HepG2 (cell line): ENCODE data around the gene TRERF1. TPM values are rescaled to one million over a fixed set of nuclear protein-coding genes. Genes with fewer than 3 reads are reported as not detected.

Experiments used
- ATAC-seq: fragments of 200-7000 bp; cut with Tn5 transposase; 3 replicates; pipeline ENCODE4 v1.9.1; 2020; ENCODE audit warnings: mild to moderate bottlenecking, moderate library complexity
- BruUV-seq: library from RNA; stranded (reverse); fragments of 400-500 nt; replicated peaks from 2 replicates; lab custom pipeline; 2021; lab: Mats Ljungman, UMichigan
- CTCF ChIA-PET: fragments of 300-600 bp; formaldehyde crosslinking; extraction: SDS; loops from one replicate; lab custom pipeline; 2021; ENCODE audit warnings: low total read pairs, inconsistent platforms, low intra/inter-chr PET ratio; lab: Yijun Ruan, JAX
- POLR2A ChIA-PET: fragments of 350-600 bp; sonication (Branson Sonifier 250); formaldehyde crosslinking; loops from one replicate; lab custom pipeline; 2020; ENCODE audit warnings: antibody characterized with exemption, inconsistent platforms; lab: Yijun Ruan, JAX
- DNase-seq: peaks from one replicate; pipeline ENCODE4 v3.0.0-alpha.2; 2015; ENCODE audit warnings: low spot score
- FAIRE-seq: peaks from 3 replicates; lab custom pipeline; 2011; peaks lifted over from hg19 to GRCh38; lab: Jason Lieb, UNC
- H2AFZ ChIP-seq: one replicate; pipeline ENCODE4 v1.6.1; 2011; ENCODE audit warnings: low read length, inconsistent platforms
- H3K27ac ChIP-seq: fragments of 300-600 bp; 3 replicates; pipeline ENCODE4 v1.8.0; 2011; ENCODE audit warnings: mixed run types, mild to moderate bottlenecking, mixed read lengths, low read length, inconsistent platforms; ENCODE audit not compliant: insufficient read depth; ENCODE audit errors: extremely low read length
- H3K27me3 ChIP-seq, 2 experiments: fragments of 200-600 bp in 1 of 2; 2 replicates in 1 of 2; 3 replicates in 1 of 2; pipeline versions ENCODE4 v1.6.0 to v1.8.0; 2011; ENCODE audit warnings: low read length in 2 of 2, mild to moderate bottlenecking in 2 of 2, moderate library complexity in 2 of 2, inconsistent platforms in 1 of 2; ENCODE audit not compliant: insufficient read depth in 2 of 2, control insufficient read depth in 1 of 2
- H3K36me3 ChIP-seq, 2 experiments: fragments of 200-600 bp in 1 of 2; replicated peaks in 1 of 2; 2 replicates in 1 of 2; 3 replicates in 1 of 2; pipeline versions ENCODE4 v1.5.1 to v1.8.0; 2011; ENCODE audit warnings: low read length in 2 of 2, inconsistent platforms in 1 of 2; ENCODE audit not compliant: insufficient read depth in 2 of 2, control insufficient read depth in 1 of 2
- H3K4me1 ChIP-seq: 2 replicates; pipeline ENCODE4 v1.5.1; 2012; ENCODE audit warnings: low read length, inconsistent platforms; ENCODE audit not compliant: insufficient read depth
- H3K4me2 ChIP-seq: 2 replicates; pipeline ENCODE4 v1.6.0; 2011; ENCODE audit warnings: low read depth, low read length, inconsistent platforms
- H3K4me3 ChIP-seq, 3 experiments: fragments of 200-600 bp in 1 of 3; sonication (generic), shearing (Covaris generic) in 1 of 3; replicated peaks in 1 of 3; 2 replicates each; pipeline ENCODE4 v1.5.1; 2011 to 2016; ENCODE audit warnings: low read length in 3 of 3, inconsistent platforms in 2 of 3, low read depth in 2 of 3, mild to moderate bottlenecking in 2 of 3, control low read depth in 1 of 3, mixed read lengths in 1 of 3; ENCODE audit not compliant: insufficient read depth in 1 of 3
- H3K79me2 ChIP-seq: one replicate; pipeline ENCODE4 v1.6.1; 2011; ENCODE audit warnings: low read length, inconsistent platforms; ENCODE audit not compliant: insufficient read depth
- H3K9ac ChIP-seq: 2 replicates; pipeline ENCODE4 v1.6.0; 2011; ENCODE audit warnings: mild to moderate bottlenecking, low read depth, low read length, inconsistent platforms; ENCODE audit not compliant: insufficient read depth
- H3K9me3 ChIP-seq: 2 replicates; pipeline ENCODE4 v1.5.1; 2012; ENCODE audit warnings: mild to moderate bottlenecking, low read length
- H4K20me1 ChIP-seq: 2 replicates; pipeline ENCODE4 v1.6.0; 2011; ENCODE audit warnings: inconsistent platforms, mild to moderate bottlenecking, low read length, moderate library complexity; ENCODE audit not compliant: insufficient read depth
- NR2F1 ChIP-seq, 2 experiments: fragments of 450-650 bp in 1 of 2; formaldehyde crosslinking in 1 of 2; IDR thresholded peaks; 2 replicates each; pipeline versions ENCODE4 v1.5.0 to v1.6.1; 2016 to 2020; ENCODE audit warnings: mild to moderate bottlenecking in 1 of 2, missing compliant biosample characterization in 1 of 2, missing genetic modification reagents in 1 of 2, moderate library complexity in 1 of 2
- NR3C1 ChIP-seq: sonication (generic); formaldehyde crosslinking; IDR thresholded peaks from 2 replicates; pipeline ENCODE4 v1.4.0; 2020; ENCODE audit warnings: missing genetic modification reagents
- ONECUT2 ChIP-seq: sonication (generic); formaldehyde crosslinking; IDR thresholded peaks from 2 replicates; pipeline ENCODE4 v1.4.0; 2020; ENCODE audit warnings: missing genetic modification reagents
- SMARCE1 ChIP-seq: fragments of 450-650 bp; IDR thresholded peaks from 2 replicates; pipeline ENCODE4 v1.6.1; 2017; ENCODE audit warnings: borderline replicate concordance
- SPEN ChIP-seq: sonication (generic); formaldehyde crosslinking; IDR thresholded peaks from 2 replicates; pipeline ENCODE4 v1.5.1; 2020; ENCODE audit warnings: low read depth, mild to moderate bottlenecking, missing genetic modification reagents
- ZNF30 ChIP-seq: sonication (generic); formaldehyde crosslinking; IDR thresholded peaks from 2 replicates; pipeline ENCODE4 v1.5.0; 2020; ENCODE audit warnings: mild to moderate bottlenecking, missing genetic modification reagents
- ZNF317 ChIP-seq: sonication (generic); formaldehyde crosslinking; IDR thresholded peaks from 2 replicates; pipeline ENCODE4 v1.5.0; 2020; ENCODE audit warnings: mild to moderate bottlenecking, missing genetic modification reagents
- ZNF446 ChIP-seq: sonication (generic); formaldehyde crosslinking; IDR thresholded peaks from 2 replicates; pipeline ENCODE4 v1.5.0; 2020; ENCODE audit warnings: mild to moderate bottlenecking, missing genetic modification reagents
- ZNF672 ChIP-seq: sonication (generic); formaldehyde crosslinking; IDR thresholded peaks from 2 replicates; pipeline ENCODE4 v1.8.1; 2022; ENCODE audit warnings: missing genetic modification reagents
- WGBS: methylation state at CpG from one replicate; pipeline ENCODE4 v1.1.6; 2017; ENCODE audit warnings: low lambda C conversion rate; 5-methylcytosine and 5-hydroxymethylcytosine counted together
- in situ Hi-C: cut with HindIII; loops from 2 replicates; pipeline ENCODE4 v1.10.0; 2017; ENCODE audit warnings: low pct_unique_long_range_greater_than_20kb; ENCODE audit not compliant: extremely low pct_ligation_motif_present
- intact Hi-C: fragments of 100-400 bp; cut with micrococcal nuclease; formaldehyde crosslinking; loops from one replicate; pipeline ENCODE4 v1.10.0; 2022; ENCODE audit not compliant: unreplicated experiment
- polyA plus RNA-seq, 8 experiments: library from polyadenylated mRNA; depleted of rRNA in 3 of 8; stranded (reverse) in 7 of 8; unstranded in 1 of 8; fragments of >200 nt; fragmentation: Illumina TruSeq in 4 of 8; extraction: Trizol in 4 of 8; gene quantifications; 2 replicates each; pipeline versions ENCODE4 v1.2.1 to v1.2.3, GENCODE V29; 2011 to 2016; ENCODE audit warnings: low read depth in 4 of 8, missing spikeins in 1 of 8, mixed read lengths in 1 of 8; ENCODE audit not compliant: insufficient read depth in 1 of 8
- total RNA-seq, 5 experiments: library from RNA; depleted of rRNA; stranded (reverse); fragments of >200 nt; fragmentation: Illumina TruSeq; extraction: Trizol; gene quantifications; 2 replicates each; pipeline ENCODE4 v1.2.3, GENCODE V29; 2016; ENCODE audit warnings: low read depth in 1 of 5
- TF ChIP-seq, protein P1 (sequence below): sonication (generic); formaldehyde crosslinking; IDR thresholded peaks from 2 replicates; pipeline ENCODE4 v1.8.0; 2023; ENCODE audit warnings: mild to moderate bottlenecking, missing genetic modification reagents
- TF ChIP-seq, protein P2 (sequence below): sonication (generic); formaldehyde crosslinking; IDR thresholded peaks from 2 replicates; pipeline ENCODE4 v1.4.0; 2020; ENCODE audit warnings: missing genetic modification reagents

TRERF1 gene
- total and polyA plus RNA-seq, 2 of the 13 experiments (the other 11 are each of a cell fraction or from before 2014, with no cell fraction given), result 0.02 TPM; not detected in 1

- Histone ChIP-seq H3K27ac (no peak overlapping the region), H3K79me2 (no peaks in the 10 kb centered on the region), H3K4me2 (no peak overlapping the region), H3K9me3 (peaks cover 9% of the 10 kb centered on the region; the same call in 1 of the 2 replicates), H3K27me3 (peaks cover 0 to 4% of the 10 kb centered on the region in 2 experiments; a peak in 2 of 5 replicates), H3K4me1 (no peaks in the 10 kb centered on the region), H3K9ac (no peak overlapping the region), H3K4me3 (no peak overlapping the region), H3K36me3 (no peaks in the 10 kb centered on the region), H4K20me1 (no peaks in the 10 kb centered on the region), H2AFZ (no peak overlapping the region)
- WGBS, result 55% methylated on average over 2 of the region's 2 CpGs
- TF ChIP-seq ZNF317 (CRISPR knock-in tag), result peak; percentile 97
- TF ChIP-seq ZNF672 (CRISPR knock-in tag), result no peak
- no peak for ATAC-seq
- intact Hi-C loops (no loop called here), in situ Hi-C loops (no loop called here)
- ChIA-PET POLR2A (no interaction called here), CTCF (no interaction called here)
- no peak for FAIRE-seq
- no peak for DNase-seq
- BruUV-seq, result no TSS peak
These were observed 17.5 kb downstream of the TRERF1 start for GRCh38 chr6:42434237-42434636.

DNA sequence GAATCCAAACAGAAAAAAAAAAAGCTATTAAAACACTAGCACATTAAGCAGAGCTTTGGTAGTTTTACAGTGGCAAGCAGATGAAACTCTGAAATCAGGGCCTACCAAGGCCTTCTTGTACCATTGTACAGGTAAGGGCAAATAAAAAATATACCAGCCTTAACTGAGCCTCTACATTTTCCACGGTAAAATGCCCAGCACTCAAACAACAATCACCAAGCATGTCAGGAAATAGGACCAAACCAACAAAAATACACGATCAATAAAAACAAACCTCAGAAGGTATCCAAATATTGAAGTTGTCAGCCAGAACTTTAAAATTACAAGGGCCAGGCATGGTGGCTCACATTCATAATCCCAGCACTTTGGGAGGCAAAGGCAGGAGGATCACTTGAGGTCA is 18.3 kb downstream of the TRERF1 start:
- Histone ChIP-seq H3K9me3 (peaks cover 9% of the 10 kb centered on the region; the same call in 1 of the 2 replicates), H3K27me3 (no peaks in the 10 kb centered on the region; a peak in 1 of 5 replicates), H2AFZ (no peak overlapping the region), H3K79me2 (no peaks in the 10 kb centered on the region), H3K9ac (no peak overlapping the region), H4K20me1 (no peaks in the 10 kb centered on the region), H3K4me2 (no peak overlapping the region), H3K4me3 (no peak overlapping the region), H3K36me3 (no peaks in the 10 kb centered on the region), H3K27ac (no peak overlapping the region), H3K4me1 (no peaks in the 10 kb centered on the region)
- WGBS, result 31% methylated on average over 2 of the region's 2 CpGs
- FAIRE-seq (no peak), ATAC-seq (no peak), DNase-seq (no peak)
- intact Hi-C loops (no loop called here), in situ Hi-C loops (no loop called here)
- ChIA-PET POLR2A (no interaction called here), CTCF (no interaction called here)
- no TSS peak for BruUV-seq
- TF ChIP-seq SPEN (CRISPR knock-in tag), result no peak
- no peak for TF ChIP-seq ZNF446 (CRISPR knock-in tag)
- TF ChIP-seq, protein P1, sequence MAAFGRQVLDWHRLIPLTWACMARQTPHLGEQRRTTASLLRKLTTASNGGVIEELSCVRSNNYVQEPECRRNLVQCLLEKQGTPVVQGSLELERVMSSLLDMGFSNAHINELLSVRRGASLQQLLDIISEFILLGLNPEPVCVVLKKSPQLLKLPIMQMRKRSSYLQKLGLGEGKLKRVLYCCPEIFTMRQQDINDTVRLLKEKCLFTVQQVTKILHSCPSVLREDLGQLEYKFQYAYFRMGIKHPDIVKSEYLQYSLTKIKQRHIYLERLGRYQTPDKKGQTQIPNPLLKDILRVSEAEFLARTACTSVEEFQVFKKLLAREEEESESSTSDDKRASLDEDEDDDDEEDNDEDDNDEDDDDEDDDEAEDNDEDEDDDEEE (CRISPR knock-in tag), result no peak
- TF ChIP-seq, protein P2, sequence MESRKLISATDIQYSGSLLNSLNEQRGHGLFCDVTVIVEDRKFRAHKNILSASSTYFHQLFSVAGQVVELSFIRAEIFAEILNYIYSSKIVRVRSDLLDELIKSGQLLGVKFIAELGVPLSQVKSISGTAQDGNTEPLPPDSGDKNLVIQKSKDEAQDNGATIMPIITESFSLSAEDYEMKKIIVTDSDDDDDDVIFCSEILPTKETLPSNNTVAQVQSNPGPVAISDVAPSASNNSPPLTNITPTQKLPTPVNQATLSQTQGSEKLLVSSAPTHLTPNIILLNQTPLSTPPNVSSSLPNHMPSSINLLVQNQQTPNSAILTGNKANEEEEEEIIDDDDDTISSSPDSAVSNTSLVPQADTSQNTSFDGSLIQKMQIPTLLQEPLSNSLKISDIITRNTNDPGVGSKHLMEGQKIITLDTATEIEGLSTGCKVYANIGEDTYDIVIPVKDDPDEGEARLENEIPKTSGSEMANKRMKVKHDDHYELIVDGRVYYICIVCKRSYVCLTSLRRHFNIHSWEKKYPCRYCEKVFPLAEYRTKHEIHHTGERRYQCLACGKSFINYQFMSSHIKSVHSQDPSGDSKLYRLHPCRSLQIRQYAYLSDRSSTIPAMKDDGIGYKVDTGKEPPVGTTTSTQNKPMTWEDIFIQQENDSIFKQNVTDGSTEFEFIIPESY (CRISPR knock-in tag), result no peak
- TF ChIP-seq ZNF30, result no peak
- TF ChIP-seq ZNF672 (CRISPR knock-in tag), result no peak
- TF ChIP-seq ONECUT2 (CRISPR knock-in tag), result no peak
- no peak for TF ChIP-seq NR2F1 (CRISPR knock-in tag; IDR thresholded peaks at IDR 0.05)
- no peak for TF ChIP-seq SMARCE1
- TF ChIP-seq NR3C1 (CRISPR knock-in tag), result no peak
